ENCODE data around the gene LRRC2. TPM values are rescaled to one million over a fixed set of nuclear protein-coding genes. Genes with fewer than 3 reads are reported as not detected.

The LRRC2 gene
- polyA plus RNA-seq, 3 donors, result not detected

- Mint-ChIP-seq H3K27me3 (ENCODE audit: low read depth in 3 of 3) (peaks cover 0 to 3% (median 2%) of the 10 kb centered on the region in 3 donors), H3K9me3 (peaks cover 0 to 3% (median 0%) of the 10 kb centered on the region in 7 donors), H3K4me3 (no peak overlapping the region), H3K36me3 (no peaks in the 10 kb centered on the region), H3K27ac (no peak overlapping the region), H3K4me1 (no peaks in the 10 kb centered on the region)
- intact Hi-C loops (cut with micrococcal nuclease), result no loop called here
- H3K4me1 ChIP-seq (ENCODE audit: control insufficient read depth in 1 of 2, insufficient read depth in 2 of 2, low read length in 2 of 2), result no peaks in the 10 kb centered on the region
- H2AFZ ChIP-seq (ENCODE audit: insufficient read depth, low read depth, low read length, poor library complexity, severe bottlenecking), result no peak overlapping the region
- no peaks in the 10 kb centered on the region for H4K20me1 ChIP-seq (ENCODE audit: insufficient read depth, low read length)
- no peak overlapping the region for H3K9ac ChIP-seq (ENCODE audit: insufficient read depth, low read length, poor library complexity, severe bottlenecking)
- WGBS (ENCODE audit: insufficient coverage), result no CpG with 5 or more reads among the region's 3 CpGs
- no peaks in the 10 kb centered on the region for H3K36me3 ChIP-seq (replicated peaks in 1 of 2; ENCODE audit: control insufficient read depth in 1 of 2, insufficient read depth in 2 of 2, low read length in 2 of 2)
- no peak for DNase-seq
- TF ChIP-seq CTCF (IDR thresholded peaks at IDR 0.05), result no peak
- no peak overlapping the region for H3K27ac ChIP-seq (ENCODE audit: low read depth in 1 of 2, low read length in 2 of 2)
- no peaks in the 10 kb centered on the region for H3K79me2 ChIP-seq (ENCODE audit: insufficient read depth, low read length)
- no peaks in the 10 kb centered on the region for H3K27me3 ChIP-seq (ENCODE audit: control insufficient read depth in 2 of 2, insufficient read depth in 2 of 2, low read length in 2 of 2)
- H3K9me3 ChIP-seq (replicated peaks in 1 of 2; ENCODE audit: control insufficient read depth in 1 of 2, insufficient read depth in 1 of 2, low read length in 2 of 2), result no peaks in the 10 kb centered on the region
- H3K4me3 ChIP-seq (replicated peaks in 1 of 3; ENCODE audit: low read depth in 2 of 3, low read length in 3 of 3), result no peak overlapping the region
- no peak overlapping the region for H3K4me2 ChIP-seq (replicated peaks; ENCODE audit: extremely low read depth, low read length, poor library complexity, severe bottlenecking)
Observed at GRCh38 chr3:46524832-46525231, 41.3 kb downstream of the LRRC2 start.

GRCh38 chr3:46524008-46524407 lies 42.1 kb downstream of the LRRC2 start:
- Histone ChIP-seq H3K9me3 (replicated peaks in 1 of 2; ENCODE audit: control insufficient read depth in 1 of 2, insufficient read depth in 1 of 2, low read length in 2 of 2) (no peaks in the 10 kb centered on the region), H3K4me3 (replicated peaks in 1 of 3; ENCODE audit: low read depth in 2 of 3, low read length in 3 of 3) (no peak overlapping the region), H3K27me3 (ENCODE audit: control insufficient read depth in 2 of 2, insufficient read depth in 2 of 2, low read length in 2 of 2) (no peaks in the 10 kb centered on the region), H3K9ac (ENCODE audit: insufficient read depth, low read length, poor library complexity, severe bottlenecking) (no peak overlapping the region), H3K27ac (ENCODE audit: low read depth in 1 of 2, low read length in 2 of 2) (no peak overlapping the region), H3K79me2 (ENCODE audit: insufficient read depth, low read length) (no peaks in the 10 kb centered on the region), H3K4me1 (ENCODE audit: control insufficient read depth in 1 of 2, insufficient read depth in 2 of 2, low read length in 2 of 2) (no peaks in the 10 kb centered on the region), H2AFZ (ENCODE audit: insufficient read depth, low read depth, low read length, poor library complexity, severe bottlenecking) (no peak overlapping the region), H3K4me2 (replicated peaks; ENCODE audit: extremely low read depth, low read length, poor library complexity, severe bottlenecking) (no peak overlapping the region), H4K20me1 (ENCODE audit: insufficient read depth, low read length) (no peaks in the 10 kb centered on the region), H3K36me3 (replicated peaks in 1 of 2; ENCODE audit: control insufficient read depth in 1 of 2, insufficient read depth in 2 of 2, low read length in 2 of 2) (no peaks in the 10 kb centered on the region)
- Mint-ChIP-seq H3K27ac (no peak overlapping the region), H3K4me1 (no peaks in the 10 kb centered on the region), H3K9me3 (peaks cover 0 to 3% (median 0%) of the 10 kb centered on the region in 7 donors), H3K27me3 (ENCODE audit: low read depth in 3 of 3) (peaks cover 2 to 7% (median 2%) of the 10 kb centered on the region in 3 donors), H3K4me3 (no peak overlapping the region), H3K36me3 (no peaks in the 10 kb centered on the region)
- WGBS (ENCODE audit: insufficient coverage), result 83% methylated on average over 2 of the region's 3 CpGs
- TF ChIP-seq CTCF (IDR thresholded peaks at IDR 0.05), result no peak
- intact Hi-C loops (cut with micrococcal nuclease), result no loop called here
- no peak for DNase-seq

Measured in CD14-positive monocyte (primary cell).